Measurements from ENCODE around the gene TPD52L1.
A peak's percentile ranks its signal among the peaks of the same experiment; 100 is the strongest.

Gene TPD52L1

DNA sequence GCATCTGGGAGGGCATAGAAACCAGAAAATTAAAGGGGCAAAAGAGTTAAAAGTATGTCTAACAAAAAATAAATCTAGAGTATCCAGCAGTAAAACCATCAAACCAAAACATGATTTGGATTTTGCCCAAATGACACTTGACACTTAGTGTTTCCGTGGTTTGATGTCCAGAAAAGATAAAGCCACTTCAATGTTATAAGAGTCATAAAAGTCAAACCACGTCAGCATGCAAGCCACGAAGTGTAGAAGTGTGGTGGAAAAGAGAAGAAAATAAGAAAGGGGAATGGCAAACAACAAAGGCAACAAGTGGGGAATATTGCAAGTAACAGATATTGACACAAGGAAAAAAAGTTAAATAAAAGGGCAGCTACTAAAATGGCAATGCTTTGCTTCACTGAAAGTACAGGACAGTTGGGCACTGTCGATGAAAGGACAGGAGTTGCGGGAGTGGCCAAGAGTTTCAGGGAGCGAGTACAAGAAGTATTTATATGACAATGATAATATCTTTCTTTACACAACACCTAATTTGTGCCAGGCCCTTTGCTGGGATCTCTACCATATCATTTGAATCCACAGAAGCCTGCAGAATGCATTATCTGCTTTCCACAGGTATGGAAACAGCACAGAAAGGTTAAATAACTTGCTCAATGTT lies 154.5 kb downstream of the TPD52L1 start:
- TF ChIP-seq CTCF (IDR thresholded peaks at IDR 0.05; ENCODE audit: insufficient read depth, low read depth, low read length, missing control alignments), result no peak
- no peak overlapping the region for H3K4me3 ChIP-seq (ENCODE audit: low read depth, low read length)
- DNase-seq (ENCODE audit: low read depth), result no peak

- peak; percentile 60 for DNase-seq (ENCODE audit: low read depth)
- no peak overlapping the region for H3K4me3 ChIP-seq (ENCODE audit: low read depth, low read length)
- TF ChIP-seq CTCF (IDR thresholded peaks at IDR 0.05; ENCODE audit: insufficient read depth, low read depth, low read length, missing control alignments), result peak; percentile 70
Measured at GRCh38 chr6:125310994-125311649, 157.5 kb downstream of the TPD52L1 start.

GRCh38 chr6:125312478-125312877 lies 158.9 kb downstream of the TPD52L1 start:
- TF ChIP-seq CTCF (IDR thresholded peaks at IDR 0.05; ENCODE audit: insufficient read depth, low read depth, low read length, missing control alignments), result no peak
- DNase-seq (ENCODE audit: low read depth), result no peak

GRCh38 chr6:125312950-125313349 lies 159.4 kb downstream of the TPD52L1 start:
- DNase-seq (ENCODE audit: low read depth), result no peak
- TF ChIP-seq CTCF (IDR thresholded peaks at IDR 0.05; ENCODE audit: insufficient read depth, low read depth, low read length, missing control alignments), result no peak
- H3K4me3 ChIP-seq (ENCODE audit: low read depth, low read length), result no peak overlapping the region

More at GRCh38 chr6:125312478-125312877, 158.9 kb downstream of the TPD52L1 start:
- no peak overlapping the region for H3K4me3 ChIP-seq (ENCODE audit: low read depth, low read length)

Data from GM12865 (cell line).